Measurements from ENCODE around the gene HLA-E.
A peak's percentile ranks its signal among the peaks of the same experiment; 100 is the strongest.
"Not testable (repeated sequence)": the region's sequence is repeated elsewhere in the genome, so short reads cannot be mapped to it uniquely, and the experiment has no call there.

Gene HLA-E

GRCh38 chr6:30459145-30459544 is 30.2 kb upstream of the HLA-E start:
- no peaks in the 10 kb centered on the region for H3K9me3 ChIP-seq (ENCODE audit: insufficient read depth, low read depth, low read length)
- no peak overlapping the region for H3K27ac ChIP-seq (ENCODE audit: low read length)
- H3K36me3 ChIP-seq (ENCODE audit: insufficient read depth, low read depth, low read length): no peaks in the 10 kb centered on the region
- peaks cover 97% of the 10 kb centered on the region for H3K27me3 ChIP-seq (ENCODE audit: insufficient read depth, low read length)
- no peak overlapping the region for H3K4me3 ChIP-seq (ENCODE audit: low read length)
- H3K4me1 ChIP-seq (ENCODE audit: insufficient read depth, low read length): no peaks in the 10 kb centered on the region
- H3K9ac ChIP-seq (ENCODE audit: low read depth, low read length): no peak overlapping the region

- no peak overlapping the region for H3K27ac ChIP-seq (ENCODE audit: low read length)
- H3K4me1 ChIP-seq (ENCODE audit: insufficient read depth, low read length): no peaks in the 10 kb centered on the region
- peaks cover 97% of the 10 kb centered on the region for H3K27me3 ChIP-seq (ENCODE audit: insufficient read depth, low read length)
Observed at GRCh38 chr6:30461055-30461454, 28.3 kb upstream of the HLA-E start.

GRCh38 chr6:30462482-30462881 is 26.8 kb upstream of the HLA-E start:
- Histone ChIP-seq H3K4me1 (ENCODE audit: insufficient read depth, low read length) (no peaks in the 10 kb centered on the region), H3K9me3 (ENCODE audit: insufficient read depth, low read depth, low read length) (peaks cover 4% of the 10 kb centered on the region; the same call in 1 of the 2 replicates), H3K9ac (ENCODE audit: low read depth, low read length) (no peak overlapping the region), H3K27me3 (ENCODE audit: insufficient read depth, low read length) (peaks cover 100% of the 10 kb centered on the region), H3K36me3 (ENCODE audit: insufficient read depth, low read depth, low read length) (no peaks in the 10 kb centered on the region), H3K27ac (ENCODE audit: low read length) (no peak overlapping the region), H3K4me3 (ENCODE audit: low read length) (no peak overlapping the region)

More at GRCh38 chr6:30461055-30461454, 28.3 kb upstream of the HLA-E start:
- no peak overlapping the region for H3K4me3 ChIP-seq (ENCODE audit: low read length)
- no peaks in the 10 kb centered on the region for H3K36me3 ChIP-seq (ENCODE audit: insufficient read depth, low read depth, low read length)
- H3K9ac ChIP-seq (ENCODE audit: low read depth, low read length): no peak overlapping the region
- H3K9me3 ChIP-seq (ENCODE audit: insufficient read depth, low read depth, low read length): peaks cover 4% of the 10 kb centered on the region; the same call in 1 of the 2 replicates

DNA sequence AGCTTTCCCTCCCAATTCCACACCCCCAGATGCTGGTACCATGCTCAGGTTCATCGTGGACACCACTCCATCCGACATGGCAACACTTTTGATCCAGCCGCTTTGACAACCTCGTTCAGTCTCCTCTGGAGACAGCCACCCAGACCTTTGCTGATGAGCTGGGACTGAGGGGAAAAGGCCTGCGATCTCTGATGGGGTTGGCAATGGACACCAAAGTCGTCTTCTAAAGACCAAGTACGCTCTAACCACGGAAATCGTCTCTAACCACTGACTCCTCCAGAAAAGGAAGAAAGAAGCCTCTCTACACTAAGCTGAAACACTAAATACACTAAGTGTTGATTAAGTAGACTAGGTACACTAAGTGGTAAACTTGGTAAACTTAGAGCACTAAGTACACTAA is 26.1 kb upstream of the HLA-E start:
- no peak overlapping the region for H3K9ac ChIP-seq (ENCODE audit: low read depth, low read length)

DNA sequence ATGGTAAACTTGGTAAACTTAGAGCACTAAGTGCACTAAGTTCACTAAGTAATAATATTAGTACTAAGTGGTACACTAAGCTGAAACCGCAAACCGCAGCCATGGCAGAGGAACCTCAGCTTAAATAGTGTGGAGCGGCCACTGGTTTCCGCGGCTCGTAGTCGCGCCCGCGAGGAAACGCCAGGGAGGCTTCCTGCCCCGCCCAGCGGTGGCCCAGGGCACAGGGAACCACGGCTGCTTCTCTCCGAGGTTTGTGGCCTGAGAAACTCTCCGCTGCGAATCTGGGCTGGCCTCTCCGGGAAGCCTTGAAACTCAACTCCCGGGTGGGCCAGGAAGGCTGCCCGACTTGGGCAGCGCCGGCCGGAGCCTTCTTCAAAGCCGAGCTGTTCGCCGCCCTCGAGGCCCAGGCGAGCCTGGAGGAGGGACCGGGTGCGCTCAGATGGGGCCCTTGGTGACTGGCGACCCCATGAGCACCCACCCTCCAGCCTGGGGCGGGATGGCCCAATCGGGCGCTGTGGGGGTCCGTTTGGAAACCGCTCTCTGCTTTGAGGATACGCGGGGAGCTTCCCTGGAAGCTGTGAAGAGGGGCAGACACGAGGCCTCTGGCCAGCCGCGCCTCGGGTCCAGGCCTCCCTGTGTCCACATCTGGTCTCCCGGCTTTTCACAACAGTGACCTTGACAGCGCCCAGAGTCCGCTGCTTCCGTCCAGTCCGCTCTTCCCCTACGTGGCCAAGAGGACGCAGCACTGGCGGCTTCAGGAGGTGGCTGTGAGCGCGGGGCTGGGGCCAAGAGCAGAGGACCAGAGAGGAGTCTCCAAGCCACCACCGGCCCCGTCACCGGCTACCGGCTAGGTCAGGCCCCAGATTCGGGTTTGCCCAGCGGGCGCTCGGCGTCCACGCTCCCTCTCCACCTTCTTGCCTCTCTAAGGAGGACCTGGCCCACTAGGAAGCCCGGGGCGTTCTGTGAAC is 25.4 kb upstream of the HLA-E start:
- H3K9ac ChIP-seq (ENCODE audit: low read depth, low read length): no peak overlapping the region
- H3K36me3 ChIP-seq (ENCODE audit: insufficient read depth, low read depth, low read length): no peaks in the 10 kb centered on the region
- no peak overlapping the region for H3K4me3 ChIP-seq (ENCODE audit: low read length)
- H3K27me3 ChIP-seq (ENCODE audit: insufficient read depth, low read length): peaks cover 98% of the 10 kb centered on the region
- peaks cover 4% of the 10 kb centered on the region; the same call in 1 of the 2 replicates for H3K9me3 ChIP-seq (ENCODE audit: insufficient read depth, low read depth, low read length)
- H3K4me1 ChIP-seq (ENCODE audit: insufficient read depth, low read length): no peaks in the 10 kb centered on the region
- H3K27ac ChIP-seq (ENCODE audit: low read length): no peak overlapping the region

More for the DNA sequence above, 26.1 kb upstream of the HLA-E start:
- no peak overlapping the region for H3K4me3 ChIP-seq (ENCODE audit: low read length)
- H3K4me1 ChIP-seq (ENCODE audit: insufficient read depth, low read length): no peaks in the 10 kb centered on the region
- no peaks in the 10 kb centered on the region for H3K36me3 ChIP-seq (ENCODE audit: insufficient read depth, low read depth, low read length)
- no peak overlapping the region for H3K27ac ChIP-seq (ENCODE audit: low read length)
- peaks cover 99% of the 10 kb centered on the region for H3K27me3 ChIP-seq (ENCODE audit: insufficient read depth, low read length)
- peaks cover 4% of the 10 kb centered on the region; the same call in 1 of the 2 replicates for H3K9me3 ChIP-seq (ENCODE audit: insufficient read depth, low read depth, low read length)

GRCh38 chr6:30465595-30466306 is 23.6 kb upstream of the HLA-E start:
- Histone ChIP-seq H3K4me3 (ENCODE audit: low read length) (peak overlapping the region; percentile 71; the same call in 1 of the 2 replicates), H3K27me3 (ENCODE audit: insufficient read depth, low read length) (peaks cover 98% of the 10 kb centered on the region), H3K9ac (ENCODE audit: low read depth, low read length) (no peak overlapping the region)

GRCh38 chr6:30470968-30471367 is 18.3 kb upstream of the HLA-E start:
- H3K9me3 ChIP-seq (ENCODE audit: insufficient read depth, low read depth, low read length): no peaks in the 10 kb centered on the region
- H3K27me3 ChIP-seq (ENCODE audit: insufficient read depth, low read length): peaks cover 50% of the 10 kb centered on the region
- no peaks in the 10 kb centered on the region for H3K36me3 ChIP-seq (ENCODE audit: insufficient read depth, low read depth, low read length)
- H3K9ac ChIP-seq (ENCODE audit: low read depth, low read length): no peak overlapping the region
- H3K4me1 ChIP-seq (ENCODE audit: insufficient read depth, low read length): no peaks in the 10 kb centered on the region
- H3K4me3 ChIP-seq (ENCODE audit: low read length): no peak overlapping the region
- no peak overlapping the region for H3K27ac ChIP-seq (ENCODE audit: low read length)

More at GRCh38 chr6:30465595-30466306, 23.6 kb upstream of the HLA-E start:
- H3K4me1 ChIP-seq (ENCODE audit: insufficient read depth, low read length): no peaks in the 10 kb centered on the region
- H3K36me3 ChIP-seq (ENCODE audit: insufficient read depth, low read depth, low read length): no peaks in the 10 kb centered on the region
- H3K9me3 ChIP-seq (ENCODE audit: insufficient read depth, low read depth, low read length): peaks cover 4% of the 10 kb centered on the region; the same call in 1 of the 2 replicates
- H3K27ac ChIP-seq (ENCODE audit: low read length): no peak overlapping the region

DNA sequence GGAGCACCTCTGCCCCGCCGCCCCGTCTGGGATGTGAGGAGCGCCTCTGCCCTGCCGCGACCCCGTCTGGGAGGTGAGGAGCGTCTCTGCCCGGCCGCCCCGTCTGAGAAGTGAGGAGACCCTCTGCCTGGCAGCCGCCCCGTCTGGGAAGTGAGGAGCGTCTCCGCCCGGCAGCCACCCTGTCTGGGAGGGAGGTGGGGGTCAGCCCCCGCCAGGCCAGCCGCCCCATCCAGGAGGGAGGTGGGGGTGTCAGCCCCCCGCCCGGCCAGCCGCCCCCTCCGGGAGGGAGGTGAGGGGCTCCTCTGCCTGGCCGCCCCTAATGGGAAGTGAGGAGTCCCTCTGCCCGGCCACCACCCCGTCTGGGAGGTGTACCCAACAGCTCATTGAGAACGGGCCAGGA is 14.2 kb upstream of the HLA-E start:
- not testable (repeated sequence) for H3K9me3 ChIP-seq (ENCODE audit: insufficient read depth, low read depth, low read length); H3K4me1 ChIP-seq (ENCODE audit: insufficient read depth, low read length); H3K9ac ChIP-seq (ENCODE audit: low read depth, low read length); H3K36me3 ChIP-seq (ENCODE audit: insufficient read depth, low read depth, low read length); H3K27ac ChIP-seq (ENCODE audit: low read length); H3K4me3 ChIP-seq (ENCODE audit: low read length)
- peaks cover 39% of the 10 kb centered on the region for H3K27me3 ChIP-seq (ENCODE audit: insufficient read depth, low read length)

DNA sequence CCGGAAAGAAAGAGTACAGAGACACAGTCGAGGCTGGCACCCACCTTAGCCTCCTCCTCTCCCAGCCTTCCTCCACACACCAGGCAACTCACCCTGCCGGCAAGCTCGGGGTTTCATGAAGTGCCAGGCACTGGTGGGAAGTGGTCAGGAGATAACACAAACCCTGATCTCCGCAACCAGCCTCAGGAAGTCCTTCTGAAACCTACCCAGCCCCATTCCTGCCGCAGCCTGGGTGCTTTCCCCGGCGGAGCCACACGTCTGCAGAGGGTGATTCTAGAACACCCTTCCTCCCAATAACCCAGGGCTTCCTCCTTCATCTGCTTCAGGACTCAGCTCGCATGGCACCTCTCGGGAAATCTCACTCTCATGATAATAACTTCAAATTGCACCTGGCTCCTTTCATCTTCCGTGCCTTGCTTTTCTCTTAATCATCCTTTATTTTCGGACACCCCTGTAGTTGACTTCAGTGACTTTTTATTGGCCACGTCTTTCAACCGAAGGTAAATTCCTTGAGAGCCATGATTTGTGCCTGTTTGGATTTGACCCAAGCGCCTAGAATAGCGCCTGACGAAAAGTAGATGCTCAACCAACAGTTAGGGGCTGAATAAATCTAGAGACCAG is 8.7 kb upstream of the HLA-E start:
- H3K9ac ChIP-seq (ENCODE audit: low read depth, low read length): no peak overlapping the region
- peaks cover 59% of the 10 kb centered on the region for H3K27me3 ChIP-seq (ENCODE audit: insufficient read depth, low read length)
- no peaks in the 10 kb centered on the region for H3K4me1 ChIP-seq (ENCODE audit: insufficient read depth, low read length)
- no peak overlapping the region for H3K4me3 ChIP-seq (ENCODE audit: low read length)
- no peak overlapping the region for H3K27ac ChIP-seq (ENCODE audit: low read length)
- no peaks in the 10 kb centered on the region for H3K36me3 ChIP-seq (ENCODE audit: insufficient read depth, low read depth, low read length)
- H3K9me3 ChIP-seq (ENCODE audit: insufficient read depth, low read depth, low read length): no peaks in the 10 kb centered on the region

DNA sequence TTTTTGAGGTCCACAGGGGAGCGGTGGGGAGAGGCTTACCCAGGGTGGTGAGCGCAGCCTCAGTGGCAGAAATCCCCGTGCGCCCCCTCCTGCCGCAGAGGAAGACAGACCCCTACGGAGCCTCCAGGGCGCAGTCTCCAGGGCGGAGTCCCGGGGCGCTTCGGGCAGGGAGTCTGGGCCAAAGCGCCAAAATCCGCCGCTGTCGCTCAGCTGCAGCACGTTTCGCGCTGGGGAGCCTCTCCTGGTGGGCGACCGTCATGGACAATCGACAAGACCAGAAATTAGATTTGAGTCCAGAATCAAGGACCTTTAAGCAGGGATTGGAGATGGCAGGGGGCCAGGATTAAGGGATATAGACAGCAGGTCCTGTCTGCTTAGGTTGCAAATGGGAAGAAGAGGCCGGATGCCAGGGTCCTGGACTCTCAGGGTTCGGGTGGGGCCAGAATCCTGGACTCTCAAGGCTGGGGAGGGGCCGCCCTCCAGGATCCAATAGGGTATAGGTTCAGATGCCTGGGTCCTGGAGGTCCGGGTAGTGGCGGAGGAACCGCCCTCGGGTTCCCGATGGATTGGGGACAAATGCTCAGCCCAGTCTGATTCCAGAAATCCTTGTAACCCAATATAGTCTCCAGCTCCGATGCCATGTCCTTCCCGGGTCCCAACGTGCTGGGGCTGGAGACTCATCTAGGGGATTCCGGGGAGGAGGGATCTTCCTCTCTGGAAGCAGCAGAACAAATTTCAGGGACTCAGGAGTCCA is 7.9 kb upstream of the HLA-E start:
- Histone ChIP-seq H3K36me3 (ENCODE audit: insufficient read depth, low read depth, low read length) (no peaks in the 10 kb centered on the region), H3K27me3 (ENCODE audit: insufficient read depth, low read length) (peaks cover 59% of the 10 kb centered on the region), H3K4me3 (ENCODE audit: low read length) (peak overlapping the region; percentile 47), H3K9me3 (ENCODE audit: insufficient read depth, low read depth, low read length) (no peaks in the 10 kb centered on the region), H3K4me1 (ENCODE audit: insufficient read depth, low read length) (no peaks in the 10 kb centered on the region), H3K27ac (ENCODE audit: low read length) (no peak overlapping the region), H3K9ac (ENCODE audit: low read depth, low read length) (no peak overlapping the region)
